Activated CD8-positive, alpha-beta T cell treated with anti-CD3 and anti-CD28 coated beads for 36 hours (primary cell): ENCODE data around the gene AGAP1. TPM values are rescaled to one million over a fixed set of nuclear protein-coding genes. Genes with fewer than 3 reads are reported as not detected.

Experiments
- ATAC-seq: fragments of 200-7000 bp; cut with Tn5 transposase; one replicate; pipeline ENCODE4 v1.10.0; 2021; ENCODE audit warnings: mild to moderate bottlenecking, moderate library complexity
- CTCF ChIA-PET: fragments of 350-600 bp; sonication (Branson Sonifier 250); formaldehyde crosslinking; loops from one replicate; lab custom pipeline; 2021; ENCODE audit warnings: antibody characterized with exemption; lab: Charles Lee
- POLR2A ChIA-PET: fragments of 350-600 bp; sonication (Branson Sonifier 250); formaldehyde crosslinking; loops from one replicate; lab custom pipeline; 2021; ENCODE audit warnings: antibody characterized with exemption; lab: Charles Lee
- DNase-seq: peaks from one replicate; pipeline ENCODE4 v3.0.0-alpha.2; 2020
- H3K27ac Mint-ChIP-seq: one replicate; pipeline ENCODE4 v1.8.0; 2021; ENCODE audit warnings: mild to moderate bottlenecking, mixed read lengths
- H3K27me3 Mint-ChIP-seq: one replicate; pipeline ENCODE4 v1.8.0; 2021; ENCODE audit warnings: mixed read lengths
- H3K36me3 Mint-ChIP-seq: one replicate; pipeline ENCODE4 v1.8.0; 2021; ENCODE audit warnings: low read depth, mixed read lengths
- H3K4me1 Mint-ChIP-seq: one replicate; pipeline ENCODE4 v1.8.0; 2021; ENCODE audit warnings: low read depth, mixed read lengths
- H3K4me3 Mint-ChIP-seq: one replicate; pipeline ENCODE4 v1.8.0; 2021; ENCODE audit warnings: mild to moderate bottlenecking, moderate library complexity, mixed read lengths
- H3K9me3 Mint-ChIP-seq: one replicate; pipeline ENCODE4 v1.8.0; 2021; ENCODE audit warnings: mixed read lengths
- CTCF ChIP-seq: fragments of 200-600 bp; IDR thresholded peaks from one replicate; pipeline ENCODE4 v1.8.0; 2022; ENCODE audit warnings: antibody characterized with exemption, mild to moderate bottlenecking
- intact Hi-C: fragments of 100-400 bp; cut with micrococcal nuclease; formaldehyde crosslinking; loops from one replicate; pipeline ENCODE4 v1.10.0; 2022
- total RNA-seq, 2 experiments: library from RNA; stranded (reverse); gene quantifications; one replicate each; pipeline ENCODE4 v1.2.3, GENCODE V29; 2021

Gene AGAP1
- total RNA-seq, 2 experiments from 2014 or later = 2.5 to 2.9 TPM

DNA sequence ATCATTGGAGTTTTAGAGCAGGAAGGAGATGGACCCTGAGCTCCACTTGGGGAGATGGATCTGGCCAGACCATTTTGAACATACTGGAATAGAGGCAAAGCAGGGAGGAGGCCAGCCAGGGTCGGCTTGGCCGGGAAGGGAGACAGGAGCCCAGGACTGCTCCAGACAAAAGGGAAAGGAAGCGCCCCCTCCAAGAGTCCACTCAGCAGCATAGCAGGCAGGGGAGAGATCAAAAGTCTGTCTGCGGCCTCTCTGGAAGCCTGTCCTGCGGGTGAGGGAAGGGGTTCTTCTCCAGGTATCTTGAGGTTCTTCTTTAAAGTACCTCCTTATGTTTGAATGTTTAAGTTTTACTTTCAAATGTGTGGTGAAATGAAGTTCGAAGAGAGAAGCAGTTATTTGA lies 548.2 kb downstream of the AGAP1 start:
- intact Hi-C loops = no loop called here
- no peak for DNase-seq
- no peak overlapping the region for H3K4me3 Mint-ChIP-seq
- POLR2A ChIA-PET = no interaction called here
- no peak for ATAC-seq
- no peak overlapping the region for H3K27ac Mint-ChIP-seq
- H3K4me1 Mint-ChIP-seq = no peaks in the 10 kb centered on the region
- H3K27me3 Mint-ChIP-seq = peaks cover 6% of the 10 kb centered on the region
- H3K9me3 Mint-ChIP-seq = no peaks in the 10 kb centered on the region
- CTCF ChIA-PET = no interaction called here
- TF ChIP-seq CTCF = no peak
- no peaks in the 10 kb centered on the region for H3K36me3 Mint-ChIP-seq

- no peak for TF ChIP-seq CTCF
- no peak overlapping the region for H3K4me3 Mint-ChIP-seq
- no peak for ATAC-seq
- peaks cover 6% of the 10 kb centered on the region for H3K27me3 Mint-ChIP-seq
- ChIA-PET CTCF (no interaction called here), POLR2A (no interaction called here)
- H3K4me1 Mint-ChIP-seq = no peaks in the 10 kb centered on the region
- H3K27ac Mint-ChIP-seq = no peak overlapping the region
- H3K9me3 Mint-ChIP-seq = no peaks in the 10 kb centered on the region
- no peak for DNase-seq
- intact Hi-C loops = no loop called here
- no peaks in the 10 kb centered on the region for H3K36me3 Mint-ChIP-seq
These were observed 550.3 kb downstream of the AGAP1 start for GRCh38 chr2:236044191-236044590.

- H3K27me3 Mint-ChIP-seq = peaks cover 3% of the 10 kb centered on the region
- intact Hi-C loops = no loop called here
- ChIA-PET CTCF (no interaction called here), POLR2A (no interaction called here)
- H3K27ac Mint-ChIP-seq = no peak overlapping the region
- no peaks in the 10 kb centered on the region for H3K36me3 Mint-ChIP-seq
- no peak overlapping the region for H3K4me3 Mint-ChIP-seq
- TF ChIP-seq CTCF = no peak
- ATAC-seq (no peak), DNase-seq (no peak)
- H3K9me3 Mint-ChIP-seq = no peaks in the 10 kb centered on the region
- peaks cover 4% of the 10 kb centered on the region for H3K4me1 Mint-ChIP-seq
These were observed 551.7 kb downstream of the AGAP1 start for GRCh38 chr2:236045251-236046235.

DNA sequence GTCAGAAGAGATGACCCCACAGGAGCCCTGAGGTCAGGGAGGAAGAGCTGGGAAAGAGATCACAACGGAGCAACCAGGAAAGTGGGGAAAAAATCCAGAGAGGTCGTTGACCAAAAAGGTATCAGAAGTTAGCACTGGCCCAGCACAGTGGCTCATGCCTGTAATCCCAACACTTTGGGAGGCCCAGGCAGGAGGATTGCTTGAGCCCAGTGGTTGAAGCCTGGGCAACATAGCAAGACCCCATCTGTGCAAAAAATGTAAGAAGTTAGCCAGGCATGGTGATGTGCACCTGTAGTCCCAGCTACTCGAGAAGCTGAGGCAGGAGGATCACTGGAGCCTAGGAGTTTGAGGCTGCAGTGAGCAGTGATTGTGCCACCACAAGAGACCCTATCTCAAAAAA lies 552.9 kb downstream of the AGAP1 start:
- Mint-ChIP-seq H3K4me1 (peaks cover 4% of the 10 kb centered on the region), H3K9me3 (no peaks in the 10 kb centered on the region), H3K27ac (no peak overlapping the region), H3K4me3 (no peak overlapping the region), H3K27me3 (peaks cover 8% of the 10 kb centered on the region), H3K36me3 (no peaks in the 10 kb centered on the region)
- ATAC-seq = no peak
- CTCF ChIA-PET = no interaction called here
- intact Hi-C loops = no loop called here
- POLR2A ChIA-PET = no interaction called here
- no peak for TF ChIP-seq CTCF
- DNase-seq = no peak

DNA sequence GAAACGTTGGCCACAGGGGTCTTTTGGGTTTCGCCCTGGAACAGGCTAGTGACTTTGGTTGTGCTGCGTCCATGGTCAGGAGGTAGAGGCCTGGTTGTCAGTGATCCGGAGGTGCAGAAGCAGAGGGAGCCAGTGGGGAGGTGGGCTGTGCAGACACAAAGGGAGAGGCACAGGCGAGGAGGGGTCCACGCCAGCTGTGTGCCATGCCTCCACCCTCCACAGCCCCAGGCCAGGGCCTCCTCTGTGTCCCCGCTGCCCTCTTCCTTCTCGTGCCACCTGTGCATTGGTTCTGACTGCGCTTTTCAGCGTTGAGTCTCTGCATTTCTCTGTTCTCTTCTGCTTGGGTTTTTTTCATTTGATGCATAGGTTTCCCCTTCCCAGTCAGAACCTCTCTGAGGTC lies 553.3 kb downstream of the AGAP1 start:
- ChIA-PET POLR2A (no interaction called here), CTCF (no interaction called here)
- DNase-seq = no peak
- TF ChIP-seq CTCF = no peak
- Mint-ChIP-seq H3K9me3 (no peaks in the 10 kb centered on the region), H3K27me3 (peaks cover 7% of the 10 kb centered on the region), H3K4me1 (peaks cover 4% of the 10 kb centered on the region), H3K36me3 (no peaks in the 10 kb centered on the region), H3K4me3 (no peak overlapping the region), H3K27ac (no peak overlapping the region)
- no peak for ATAC-seq
- intact Hi-C loops = no loop called here
